Gastroesophageal sphincter (tissue), 4 donors: ENCODE data around the gene DCAF11. TPM values are rescaled to one million over a fixed set of nuclear protein-coding genes. Genes with fewer than 3 reads are reported as not detected.

Experiments used
- ATAC-seq: fragments of 150-250 bp; one replicate; pipeline ENCODE4 v1.9.1; 2016; ENCODE audit warnings: mild to moderate bottlenecking, moderate library complexity
- H3K27ac ChIP-seq, 4 donors: fragments of 200-600 bp; sonication (generic) in 3 of 4; 1 replicate in 3 of 4; 2 replicates in 1 of 4; pipeline ENCODE4 v1.5.1; 2016 to 2019
- H3K27me3 ChIP-seq: fragments of 200-600 bp; sonication (generic); one replicate; pipeline ENCODE4 v1.5.1; 2019
- H3K36me3 ChIP-seq, 2 donors: fragments of 200-600 bp; sonication (generic); one replicate each; pipeline ENCODE4 v1.5.1; 2019; ENCODE audit warnings: control low read depth in 1 of 2
- H3K4me1 ChIP-seq, 3 donors: fragments of 200-600 bp; sonication (generic); 1 replicate in 2 of 3; 2 replicates in 1 of 3; pipeline ENCODE4 v1.5.1; 2016 to 2019; ENCODE audit warnings: control low read depth in 2 of 3
- H3K4me3 ChIP-seq, 2 donors: fragments of 200-600 bp; sonication (generic); one replicate each; pipeline ENCODE4 v1.5.1; 2019; ENCODE audit warnings: mild to moderate bottlenecking in 1 of 2, moderate library complexity in 1 of 2
- H3K9me3 ChIP-seq, 3 donors: fragments of 200-600 bp; sonication (generic); one replicate each; pipeline ENCODE4 v1.5.1; 2017 to 2019; ENCODE audit warnings: control low read depth in 2 of 3
- CTCF ChIP-seq, 4 experiments: fragments of 200-600 bp in 2 of 4; fragments of 450-650 bp in 2 of 4; sonication (generic) in 1 of 4; IDR thresholded peaks; one replicate each; pipeline ENCODE4 v1.5.1; 2017 to 2019; ENCODE audit warnings: antibody characterized with exemption in 4 of 4, mild to moderate bottlenecking in 2 of 4, moderate library complexity in 2 of 4
- EP300 ChIP-seq: sonication (generic); formaldehyde crosslinking; IDR thresholded peaks from one replicate; pipeline ENCODE4 v1.6.1; 2017; ENCODE audit warnings: antibody characterized with exemption, mild to moderate bottlenecking
- POLR2A ChIP-seq, 2 donors: fragments of 450-650 bp; IDR thresholded peaks; one replicate each; pipeline ENCODE4 v1.6.1; 2017; ENCODE audit warnings: antibody characterized with exemption in 2 of 2, mild to moderate bottlenecking in 2 of 2, moderate library complexity in 1 of 2
- POLR2AphosphoS5 ChIP-seq: sonication (generic); formaldehyde crosslinking; IDR thresholded peaks from one replicate; pipeline ENCODE4 v1.6.1; 2017; ENCODE audit warnings: antibody characterized with exemption
- whole genome bisulfite sequencing, 2 donors: methylation state at CpG; one replicate each; pipeline ENCODE4 v1.1.5; 2018; ENCODE audit warnings: low coverage in 1 of 2; 5-methylcytosine and 5-hydroxymethylcytosine counted together
- total RNA-seq, 4 donors: library from RNA; depleted of rRNA; stranded (reverse); fragments of >200 nt; gene quantifications; one replicate each; pipeline ENCODE4 v1.1.0, GENCODE V29; 2016

DCAF11 gene
- 10 to 100 TPM; 58.0 to 81.6 (median 71.6) TPM for total RNA-seq

- ATAC-seq: peak; percentile 95
- H3K9me3 ChIP-seq: no peaks in the 10 kb centered on the region
- H3K27ac ChIP-seq: peak within 1 kb of the TSS; percentile 89 to 100 (median 98)
- H3K36me3 ChIP-seq: peaks cover 0 to 30% of the 10 kb centered on the region in 2 donors
- no peaks in the 10 kb centered on the region for H3K27me3 ChIP-seq
- peak within 1 kb of the TSS; percentile 62 to 63 for H3K4me3 ChIP-seq
- TF ChIP-seq EP300 (peak; percentile 24), POLR2A (IDR thresholded peaks at IDR 0.05) (peak in 1 of 2 donors; percentile 13), CTCF (IDR thresholded peaks at IDR 0.05) (peak in 1 of 4 experiments; percentile 29), POLR2AphosphoS5 (peak; percentile 89)
- H3K4me1 ChIP-seq: peaks cover 0 to 29% (median 10%) of the 10 kb centered on the region in 3 donors
- 0 to 4% methylated on average over 4 to 8 of the region's 65 CpGs for WGBS, 2 donors
Measured at GRCh38 chr14:24114532-24115421, at the start of gene DCAF11, which contains the start of gene NRL. Gene DCAF11 (plus strand): TSS chr14:24114777. CDS start chr14:24115595, 818 bp downstream. Gene NRL (minus strand): TSS chr14:24114949. CDS start chr14:24082848, 32,101 bp downstream.

GRCh38 chr14:24064856-24065255 is 49.7 kb upstream of the DCAF11 start:
- no peaks in the 10 kb centered on the region for H3K27me3 ChIP-seq
- no peaks in the 10 kb centered on the region for H3K4me1 ChIP-seq
- no peak for TF ChIP-seq POLR2AphosphoS5
- TF ChIP-seq CTCF (IDR thresholded peaks at IDR 0.05): no peak
- no peak for TF ChIP-seq POLR2A (IDR thresholded peaks at IDR 0.05)
- no peak for TF ChIP-seq EP300
- no peak overlapping the region for H3K4me3 ChIP-seq
- WGBS, 2 donors: no CpG with 5 or more reads among the region's 15 CpGs
- no peak overlapping the region for H3K27ac ChIP-seq
- no peak for ATAC-seq
- no peaks in the 10 kb centered on the region for H3K36me3 ChIP-seq
- H3K9me3 ChIP-seq: no peaks in the 10 kb centered on the region

- H3K27ac ChIP-seq: no peak overlapping the region
- no peak overlapping the region for H3K4me3 ChIP-seq
- H3K9me3 ChIP-seq: no peaks in the 10 kb centered on the region
- no peaks in the 10 kb centered on the region for H3K36me3 ChIP-seq
- TF ChIP-seq CTCF (IDR thresholded peaks at IDR 0.05) (no peak), POLR2AphosphoS5 (no peak), EP300 (no peak), POLR2A (IDR thresholded peaks at IDR 0.05) (no peak)
- H3K4me1 ChIP-seq: no peaks in the 10 kb centered on the region
- no peak for ATAC-seq
- WGBS, 2 donors: 59 to 78% methylated on average over 4 to 5 of the region's 8 CpGs
- H3K27me3 ChIP-seq: no peaks in the 10 kb centered on the region
Measured at GRCh38 chr14:24065408-24065807, 49.2 kb upstream of the DCAF11 start.

- Histone ChIP-seq H3K27ac (no peak overlapping the region), H3K4me1 (peaks cover 0 to 5% (median 0%) of the 10 kb centered on the region in 3 donors), H3K9me3 (no peaks in the 10 kb centered on the region), H3K27me3 (peaks cover 7% of the 10 kb centered on the region), H3K36me3 (no peaks in the 10 kb centered on the region), H3K4me3 (no peak overlapping the region)
- TF ChIP-seq CTCF (IDR thresholded peaks at IDR 0.05) (no peak), POLR2A (IDR thresholded peaks at IDR 0.05) (no peak), POLR2AphosphoS5 (no peak)
- 90% methylated on average over 5 of the region's 8 CpGs; no CpG with 5 or more reads in 1 of the 2 donors for whole genome bisulfite sequencing, 2 donors
- no peak for ATAC-seq
Measured at GRCh38 chr14:24066496-24067132, 48.0 kb upstream of the DCAF11 start.
